K562 (cell line): Measurements from ENCODE around the gene TSC22D1. TPM values are rescaled to one million over a fixed set of nuclear protein-coding genes. Genes with fewer than 3 reads are reported as not detected.

ENCODE experiments used
- ATAC-seq: fragments of 200-7000 bp; cut with Tn5 transposase; 3 replicates; pipeline ENCODE4 v1.9.1; 2020; ENCODE audit warnings: moderate library complexity
- BruUV-seq: library from RNA; stranded (reverse); fragments of 400-500 nt; replicated peaks from 2 replicates; lab custom pipeline; 2021; lab: Mats Ljungman, UMichigan
- CTCF ChIA-PET: fragments of 300-600 bp; formaldehyde crosslinking; extraction: SDS; loops from one replicate; lab custom pipeline; 2021; ENCODE audit warnings: low intra/inter-chr PET ratio; lab: Yijun Ruan, JAX
- POLR2A ChIA-PET: fragments of 300-600, 350-650 bp; sonication (Branson Sonifier 250); formaldehyde crosslinking; extraction: SDS; loops from one replicate; lab custom pipeline; 2021; ENCODE audit warnings: antibody characterized with exemption, inconsistent platforms; lab: Yijun Ruan, JAX
- DNase-seq, 4 experiments: peaks; one replicate each; pipeline versions ENCODE4 v3.0.0 to v3.0.0-alpha.2; 2011 to 2018; ENCODE audit warnings: low spot score in 3 of 4, mixed read lengths in 3 of 4; ENCODE audit errors: extremely low read depth in 1 of 4
- FAIRE-seq: peaks from 2 replicates; lab custom pipeline; 2011; peaks lifted over from hg19 to GRCh38; lab: Jason Lieb, UNC
- H2AFZ ChIP-seq: 2 replicates; pipeline ENCODE4 v1.6.0; 2011; ENCODE audit warnings: low read depth, low read length, control low read depth, inconsistent platforms
- H3K27ac ChIP-seq: fragments of 200-600 bp; 3 replicates; pipeline ENCODE4 v1.8.0; 2011; ENCODE audit warnings: low read depth, mild to moderate bottlenecking, control low read depth, inconsistent platforms, low read length, moderate library complexity, mixed read lengths; ENCODE audit errors: extremely low read depth
- H3K27me3 ChIP-seq, 2 experiments: fragments of 300-600 bp in 1 of 2; 2 replicates in 1 of 2; 3 replicates in 1 of 2; pipeline versions ENCODE4 v1.6.0 to v1.8.0; 2011; ENCODE audit warnings: inconsistent platforms in 2 of 2, low read length in 2 of 2, mild to moderate bottlenecking in 1 of 2, mixed read lengths in 1 of 2, moderate library complexity in 1 of 2; ENCODE audit not compliant: control insufficient read depth in 2 of 2, insufficient read depth in 2 of 2
- H3K36me3 ChIP-seq: fragments of 300-600 bp; 3 replicates; pipeline ENCODE4 v1.8.0; 2011; ENCODE audit warnings: mild to moderate bottlenecking, low read length, inconsistent platforms; ENCODE audit not compliant: control insufficient read depth, insufficient read depth
- H3K4me1 ChIP-seq, 2 experiments: fragments of 200-600 bp in 1 of 2; replicated peaks in 1 of 2; 2 replicates in 1 of 2; 3 replicates in 1 of 2; pipeline versions ENCODE4 v1.5.1 to v1.8.0; 2011; ENCODE audit warnings: inconsistent platforms in 2 of 2, low read length in 2 of 2, mild to moderate bottlenecking in 1 of 2, mixed read lengths in 1 of 2, moderate library complexity in 1 of 2; ENCODE audit not compliant: control insufficient read depth in 2 of 2, insufficient read depth in 2 of 2
- H3K4me2 ChIP-seq: 2 replicates; pipeline ENCODE4 v1.6.1; 2011; ENCODE audit warnings: low read length, control low read depth, inconsistent platforms, mixed read lengths; ENCODE audit not compliant: insufficient read depth
- H3K4me3 ChIP-seq: fragments of 200-600 bp; sonication (generic), shearing (Covaris generic); 2 replicates; pipeline ENCODE4 v1.5.1; 2016; ENCODE audit warnings: control low read depth, inconsistent platforms
- H3K79me2 ChIP-seq: fragments of 200-600 bp; 3 replicates; pipeline ENCODE4 v1.8.0; 2011; ENCODE audit warnings: low read length, inconsistent platforms; ENCODE audit not compliant: control insufficient read depth, insufficient read depth
- H3K9ac ChIP-seq, 2 experiments: 2 replicates each; pipeline versions ENCODE4 v1.6.0 to v1.6.1; 2011; ENCODE audit warnings: low read depth in 2 of 2, low read length in 2 of 2, control low read depth in 1 of 2, inconsistent platforms in 1 of 2, mild to moderate bottlenecking in 1 of 2, mixed read lengths in 1 of 2; ENCODE audit not compliant: insufficient read depth in 1 of 2
- H3K9me1 ChIP-seq: one replicate; pipeline ENCODE4 v1.6.0; 2011; ENCODE audit warnings: inconsistent platforms, mild to moderate bottlenecking, low read length, moderate library complexity; ENCODE audit not compliant: control insufficient read depth, insufficient read depth
- H3K9me3 ChIP-seq: replicated peaks from 2 replicates; pipeline ENCODE4 v1.5.1; 2011; ENCODE audit warnings: low read depth, low read length, inconsistent platforms; ENCODE audit not compliant: control insufficient read depth, insufficient read depth
- H4K20me1 ChIP-seq: replicated peaks from 2 replicates; pipeline ENCODE4 v1.6.1; 2011; ENCODE audit warnings: low read length, inconsistent platforms, mixed read lengths; ENCODE audit not compliant: control insufficient read depth, insufficient read depth
- FOXJ3 ChIP-seq: sonication (generic); formaldehyde crosslinking; IDR thresholded peaks from 2 replicates; pipeline ENCODE4 v1.4.0; 2020; ENCODE audit warnings: mild to moderate bottlenecking, missing genetic modification reagents
- HNRNPK ChIP-seq: fragments of 200-400 bp; formaldehyde crosslinking; IDR thresholded peaks from one replicate; pipeline ENCODE4 v1.6.1; 2018; ENCODE audit warnings: mild to moderate bottlenecking, low read depth, low read length; ENCODE audit not compliant: poor library complexity, severe bottlenecking
- LARP7 ChIP-seq: fragments of 450-650 bp; IDR thresholded peaks from 2 replicates; pipeline ENCODE4 v1.6.1; 2016
- MEF2A ChIP-seq: IDR thresholded peaks from 2 replicates; pipeline ENCODE4 v1.6.1; 2011; ENCODE audit warnings: low read depth, mild to moderate bottlenecking, low read length, moderate library complexity; ENCODE audit not compliant: control insufficient read depth
- SMARCB1 ChIP-seq: IDR thresholded peaks from 2 replicates; pipeline ENCODE4 v1.6.1; 2011; ENCODE audit warnings: improper control_type of control experiment, low read depth; ENCODE audit not compliant: insufficient read length
- ZNF551 ChIP-seq: fragments of 250-450 bp; sonication (Bioruptor Pico); IDR thresholded peaks from 2 replicates; pipeline ENCODE4 v1.5.0; 2021; ENCODE audit warnings: mild to moderate bottlenecking, moderate library complexity
- WGBS: fragments of 100-300 bp; shearing (Covaris generic); methylation state at CpG from one replicate; pipeline ENCODE4 v1.1.6; 2016; ENCODE audit warnings: low coverage, mixed read lengths; ENCODE audit not compliant: insufficient coverage; ENCODE audit errors: missing lambda C conversion rate; 5-methylcytosine and 5-hydroxymethylcytosine counted together
- in situ Hi-C: fragments of 300-500 bp; cut with MboI; formaldehyde crosslinking; loops from 4 replicates; pipeline ENCODE4 v1.15.0; 2018; ENCODE audit warnings: inconsistent platforms, mixed read lengths
- intact Hi-C: fragments of 100-400 bp; cut with micrococcal nuclease; formaldehyde crosslinking; loops from 2 replicates; pipeline ENCODE4 v1.14.2; 2022
- polyA plus RNA-seq, 8 experiments: library from polyadenylated mRNA; depleted of rRNA in 4 of 8; stranded (reverse) in 5 of 8; unstranded in 3 of 8; fragments of >200 nt; fragmentation: Nextera tagmentation in 2 of 8; fragmentation: Illumina TruSeq in 1 of 8; extraction: Ambion mirVana in 2 of 8; extraction: Trizol in 1 of 8; gene quantifications; 2 replicates each; pipeline versions ENCODE4 v1.2.1 to v1.2.3, GENCODE V29; 2011 to 2014; ENCODE audit warnings: inconsistent platforms in 1 of 8, missing spikeins in 1 of 8
- total RNA-seq, 7 experiments: library from RNA; depleted of rRNA in 6 of 7; stranded (reverse); fragments of >200 nt in 6 of 7; fragmentation: Illumina TruSeq in 2 of 7; extraction: Trizol in 2 of 7; gene quantifications; 2 replicates each; pipeline versions ENCODE4 v1.2.1 to v1.2.3, GENCODE V29; 2011 to 2021; ENCODE audit warnings: low replicate concordance in 1 of 7
- TF ChIP-seq, protein P1 (sequence below), 2 experiments: IDR thresholded peaks; 2 replicates each; pipeline ENCODE4 v1.6.1; 2012; ENCODE audit warnings: improper control_type of control experiment in 2 of 2, low read depth in 2 of 2, low read length in 2 of 2, borderline replicate concordance in 1 of 2
- TF ChIP-seq, protein P2 (sequence below), 2 experiments: fragments of 450-650 bp; conservative IDR thresholded peaks; 2 replicates each; pipeline ENCODE4 v1.6.1; 2017; ENCODE audit warnings: mild to moderate bottlenecking in 2 of 2, moderate library complexity in 2 of 2
- TF ChIP-seq, protein P3 (sequence below): sonication (generic); formaldehyde crosslinking; IDR thresholded peaks from 2 replicates; pipeline ENCODE4 v1.8.1; 2023; ENCODE audit warnings: mild to moderate bottlenecking, missing genetic modification reagents
- TF ChIP-seq, protein P4 (sequence below), 3 experiments: fragments of 200-800 bp in 1 of 3; fragments of 250-450 bp in 1 of 3; fragments of 450-650 bp in 1 of 3; sonication (Bioruptor Pico) in 1 of 3; sonication (Bioruptor generic) in 1 of 3; formaldehyde crosslinking in 1 of 3; IDR thresholded peaks; 2 replicates each; pipeline versions ENCODE4 v1.6.1 to v1.8.0; 2016 to 2022; ENCODE audit warnings: mild to moderate bottlenecking in 2 of 3, missing genetic modification characterization in 2 of 3, missing compliant biosample characterization in 1 of 3, moderate library complexity in 1 of 3
- TF ChIP-seq, protein P5 (sequence below): conservative IDR thresholded peaks from 2 replicates; pipeline ENCODE4 v1.6.1; 2011; ENCODE audit warnings: low read depth, mild to moderate bottlenecking, low read length; ENCODE audit not compliant: control insufficient read depth

Gene TSC22D1
- total and polyA plus RNA-seq, 9 of the 15 experiments (the other 6 are each of a cell fraction or from before 2014, with no cell fraction given): 2.6 to 19.8 (median 8.4) TPM

DNA sequence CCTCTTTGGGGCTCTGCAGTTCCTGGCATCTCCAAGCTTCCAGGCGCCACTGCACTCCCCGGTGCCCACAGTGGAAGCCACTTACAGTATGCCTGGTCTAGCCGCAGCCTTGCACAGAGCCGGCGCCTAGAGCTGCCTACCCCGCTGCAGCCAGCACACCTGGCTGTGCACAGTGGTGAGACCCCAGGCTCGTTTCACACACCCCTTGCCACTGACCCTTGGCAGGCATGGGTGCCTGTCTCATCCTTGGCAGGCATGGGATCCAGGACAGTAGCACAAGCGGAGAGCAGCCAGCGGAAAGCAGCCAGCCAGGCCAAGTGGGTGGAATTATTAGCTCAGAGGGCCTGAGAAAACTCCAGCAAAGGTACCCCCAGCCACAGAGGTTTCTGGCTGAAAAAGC lies 116.5 kb downstream of the TSC22D1 start:
- 0 out of 2 replicates have a peak, but pooled peaks cover 2% of the 10 kb centered on the region for H3K9me3 ChIP-seq
- ATAC-seq (no peak), FAIRE-seq (no peak), DNase-seq (no peak)
- H3K4me1 ChIP-seq: no peaks in the 10 kb centered on the region; a peak in 1 of 5 replicates
- intact Hi-C loops: no loop called here
- BruUV-seq: no TSS peak
- no peaks in the 10 kb centered on the region for H4K20me1 ChIP-seq
- H3K4me3 ChIP-seq: no peak overlapping the region
- no peak overlapping the region for H3K9ac ChIP-seq
- no peaks in the 10 kb centered on the region for H3K9me1 ChIP-seq
- CTCF ChIA-PET: no interaction called here
- no peaks in the 10 kb centered on the region for H3K36me3 ChIP-seq
- no peak overlapping the region for H3K4me2 ChIP-seq
- no peak overlapping the region for H3K27ac ChIP-seq
- no peaks in the 10 kb centered on the region for H3K79me2 ChIP-seq
- no peak overlapping the region for H2AFZ ChIP-seq
- WGBS: 0% methylated on average over 2 of the region's 9 CpGs
- POLR2A ChIA-PET: no interaction called here
- H3K27me3 ChIP-seq: peaks cover 0 to 6% of the 10 kb centered on the region in 2 experiments; a peak in 2 of 5 replicates
- in situ Hi-C loops: loop anchor here (25.0 kb wide), 1 partner anchor 422 kb away; no protein-coding TSS in a partner anchor
- TF ChIP-seq MEF2A (no peak), SMARCB1 (no peak), LARP7 (no peak), HNRNPK (no peak), FOXJ3 (CRISPR knock-in tag) (no peak), ZNF551 (CRISPR knock-in tag) (no peak)
- TF ChIP-seq, protein P1, sequence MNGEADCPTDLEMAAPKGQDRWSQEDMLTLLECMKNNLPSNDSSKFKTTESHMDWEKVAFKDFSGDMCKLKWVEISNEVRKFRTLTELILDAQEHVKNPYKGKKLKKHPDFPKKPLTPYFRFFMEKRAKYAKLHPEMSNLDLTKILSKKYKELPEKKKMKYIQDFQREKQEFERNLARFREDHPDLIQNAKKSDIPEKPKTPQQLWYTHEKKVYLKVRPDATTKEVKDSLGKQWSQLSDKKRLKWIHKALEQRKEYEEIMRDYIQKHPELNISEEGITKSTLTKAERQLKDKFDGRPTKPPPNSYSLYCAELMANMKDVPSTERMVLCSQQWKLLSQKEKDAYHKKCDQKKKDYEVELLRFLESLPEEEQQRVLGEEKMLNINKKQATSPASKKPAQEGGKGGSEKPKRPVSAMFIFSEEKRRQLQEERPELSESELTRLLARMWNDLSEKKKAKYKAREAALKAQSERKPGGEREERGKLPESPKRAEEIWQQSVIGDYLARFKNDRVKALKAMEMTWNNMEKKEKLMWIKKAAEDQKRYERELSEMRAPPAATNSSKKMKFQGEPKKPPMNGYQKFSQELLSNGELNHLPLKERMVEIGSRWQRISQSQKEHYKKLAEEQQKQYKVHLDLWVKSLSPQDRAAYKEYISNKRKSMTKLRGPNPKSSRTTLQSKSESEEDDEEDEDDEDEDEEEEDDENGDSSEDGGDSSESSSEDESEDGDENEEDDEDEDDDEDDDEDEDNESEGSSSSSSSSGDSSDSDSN (IDR thresholded peaks at IDR 0.05; ENCODE audit: borderline replicate concordance in 1 of 2, low read depth in 2 of 2, low read length in 2 of 2): no peak
- TF ChIP-seq, protein P2, sequence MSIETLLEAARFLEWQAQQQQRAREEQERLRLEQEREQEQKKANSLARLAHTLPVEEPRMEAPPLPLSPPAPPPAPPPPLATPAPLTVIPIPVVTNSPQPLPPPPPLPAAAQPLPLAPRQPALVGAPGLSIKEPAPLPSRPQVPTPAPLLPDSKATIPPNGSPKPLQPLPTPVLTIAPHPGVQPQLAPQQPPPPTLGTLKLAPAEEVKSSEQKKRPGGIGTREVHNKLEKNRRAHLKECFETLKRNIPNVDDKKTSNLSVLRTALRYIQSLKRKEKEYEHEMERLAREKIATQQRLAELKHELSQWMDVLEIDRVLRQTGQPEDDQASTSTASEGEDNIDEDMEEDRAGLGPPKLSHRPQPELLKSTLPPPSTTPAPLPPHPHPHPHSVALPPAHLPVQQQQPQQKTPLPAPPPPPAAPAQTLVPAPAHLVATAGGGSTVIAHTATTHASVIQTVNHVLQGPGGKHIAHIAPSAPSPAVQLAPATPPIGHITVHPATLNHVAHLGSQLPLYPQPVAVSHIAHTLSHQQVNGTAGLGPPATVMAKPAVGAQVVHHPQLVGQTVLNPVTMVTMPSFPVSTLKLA (conservative IDR thresholded peaks at IDR 0.05): no peak
- TF ChIP-seq, protein P3, sequence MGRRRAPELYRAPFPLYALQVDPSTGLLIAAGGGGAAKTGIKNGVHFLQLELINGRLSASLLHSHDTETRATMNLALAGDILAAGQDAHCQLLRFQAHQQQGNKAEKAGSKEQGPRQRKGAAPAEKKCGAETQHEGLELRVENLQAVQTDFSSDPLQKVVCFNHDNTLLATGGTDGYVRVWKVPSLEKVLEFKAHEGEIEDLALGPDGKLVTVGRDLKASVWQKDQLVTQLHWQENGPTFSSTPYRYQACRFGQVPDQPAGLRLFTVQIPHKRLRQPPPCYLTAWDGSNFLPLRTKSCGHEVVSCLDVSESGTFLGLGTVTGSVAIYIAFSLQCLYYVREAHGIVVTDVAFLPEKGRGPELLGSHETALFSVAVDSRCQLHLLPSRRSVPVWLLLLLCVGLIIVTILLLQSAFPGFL: no peak
- TF ChIP-seq, protein P4, sequence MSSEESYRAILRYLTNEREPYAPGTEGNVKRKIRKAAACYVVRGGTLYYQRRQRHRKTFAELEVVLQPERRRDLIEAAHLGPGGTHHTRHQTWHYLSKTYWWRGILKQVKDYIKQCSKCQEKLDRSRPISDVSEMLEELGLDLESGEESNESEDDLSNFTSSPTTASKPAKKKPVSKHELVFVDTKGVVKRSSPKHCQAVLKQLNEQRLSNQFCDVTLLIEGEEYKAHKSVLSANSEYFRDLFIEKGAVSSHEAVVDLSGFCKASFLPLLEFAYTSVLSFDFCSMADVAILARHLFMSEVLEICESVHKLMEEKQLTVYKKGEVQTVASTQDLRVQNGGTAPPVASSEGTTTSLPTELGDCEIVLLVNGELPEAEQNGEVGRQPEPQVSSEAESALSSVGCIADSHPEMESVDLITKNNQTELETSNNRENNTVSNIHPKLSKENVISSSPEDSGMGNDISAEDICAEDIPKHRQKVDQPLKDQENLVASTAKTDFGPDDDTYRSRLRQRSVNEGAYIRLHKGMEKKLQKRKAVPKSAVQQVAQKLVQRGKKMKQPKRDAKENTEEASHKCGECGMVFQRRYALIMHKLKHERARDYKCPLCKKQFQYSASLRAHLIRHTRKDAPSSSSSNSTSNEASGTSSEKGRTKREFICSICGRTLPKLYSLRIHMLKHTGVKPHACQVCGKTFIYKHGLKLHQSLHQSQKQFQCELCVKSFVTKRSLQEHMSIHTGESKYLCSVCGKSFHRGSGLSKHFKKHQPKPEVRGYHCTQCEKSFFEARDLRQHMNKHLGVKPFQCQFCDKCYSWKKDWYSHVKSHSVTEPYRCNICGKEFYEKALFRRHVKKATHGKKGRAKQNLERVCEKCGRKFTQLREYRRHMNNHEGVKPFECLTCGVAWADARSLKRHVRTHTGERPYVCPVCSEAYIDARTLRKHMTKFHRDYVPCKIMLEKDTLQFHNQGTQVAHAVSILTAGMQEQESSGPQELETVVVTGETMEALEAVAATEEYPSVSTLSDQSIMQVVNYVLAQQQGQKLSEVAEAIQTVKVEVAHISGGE (CRISPR knock-in tag; IDR thresholded peaks at IDR 0.05): no peak
- TF ChIP-seq, protein P5, sequence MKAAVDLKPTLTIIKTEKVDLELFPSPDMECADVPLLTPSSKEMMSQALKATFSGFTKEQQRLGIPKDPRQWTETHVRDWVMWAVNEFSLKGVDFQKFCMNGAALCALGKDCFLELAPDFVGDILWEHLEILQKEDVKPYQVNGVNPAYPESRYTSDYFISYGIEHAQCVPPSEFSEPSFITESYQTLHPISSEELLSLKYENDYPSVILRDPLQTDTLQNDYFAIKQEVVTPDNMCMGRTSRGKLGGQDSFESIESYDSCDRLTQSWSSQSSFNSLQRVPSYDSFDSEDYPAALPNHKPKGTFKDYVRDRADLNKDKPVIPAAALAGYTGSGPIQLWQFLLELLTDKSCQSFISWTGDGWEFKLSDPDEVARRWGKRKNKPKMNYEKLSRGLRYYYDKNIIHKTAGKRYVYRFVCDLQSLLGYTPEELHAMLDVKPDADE: no peak
